KMS-11 (cell line): Measurements from ENCODE around the gene ZCWPW1.

Experiments used
- H2AFZ ChIP-seq: fragments of 200-600 bp; sonication (generic); 2 replicates; pipeline ENCODE4 v1.6.1; 2016; ENCODE audit warnings: antibody characterized with exemption, mixed run types, low read depth
- H3K27ac ChIP-seq: fragments of 200-600 bp; sonication (generic); 2 replicates; pipeline ENCODE4 v1.6.1; 2016; ENCODE audit warnings: mild to moderate bottlenecking, mixed run types
- H3K27me3 ChIP-seq: fragments of 200-600 bp; sonication (generic); 2 replicates; pipeline ENCODE4 v1.6.1; 2017; ENCODE audit warnings: mild to moderate bottlenecking, low read depth, mixed run types, moderate library complexity; ENCODE audit not compliant: insufficient read depth
- H3K36me3 ChIP-seq: fragments of 200-600 bp; sonication (generic); 2 replicates; pipeline ENCODE4 v1.6.1; 2017; ENCODE audit warnings: mild to moderate bottlenecking, mixed run types; ENCODE audit not compliant: insufficient read depth
- H3K4me1 ChIP-seq: fragments of 200-600 bp; sonication (generic); 2 replicates; pipeline ENCODE4 v1.6.1; 2016; ENCODE audit warnings: mild to moderate bottlenecking, low read depth, mixed run types; ENCODE audit not compliant: poor library complexity, severe bottlenecking
- H3K4me2 ChIP-seq: fragments of 200-600 bp; sonication (generic); 2 replicates; pipeline ENCODE4 v1.7.0; 2016; ENCODE audit warnings: mild to moderate bottlenecking, mixed run types
- H3K4me3 ChIP-seq: fragments of 200-600 bp; sonication (generic); IDR thresholded peaks from 2 replicates; pipeline ENCODE4 v1.6.1; 2017; ENCODE audit warnings: low read depth, low read length, mixed read lengths; ENCODE audit not compliant: insufficient read depth
- H3K79me2 ChIP-seq: fragments of 200-600 bp; sonication (generic); 2 replicates; pipeline ENCODE4 v1.6.1; 2016; ENCODE audit warnings: low read depth, mixed run types; ENCODE audit not compliant: insufficient read depth
- H3K9ac ChIP-seq: fragments of 200-600 bp; sonication (generic); 2 replicates; pipeline ENCODE4 v1.6.1; 2016; ENCODE audit warnings: mild to moderate bottlenecking, mixed run types
- H4K20me1 ChIP-seq: fragments of 200-600 bp; sonication (generic); 2 replicates; pipeline ENCODE4 v1.6.1; 2016; ENCODE audit warnings: mild to moderate bottlenecking, mixed run types; ENCODE audit not compliant: insufficient read depth
- CTCF ChIP-seq: fragments of 200-600 bp; sonication (generic); conservative IDR thresholded peaks from 2 replicates; pipeline ENCODE4 v1.6.1; 2017; ENCODE audit warnings: low read depth, mild to moderate bottlenecking, antibody characterized with exemption, low read length, moderate library complexity, mixed read lengths

The ZCWPW1 gene

GRCh38 chr7:100428199-100428966, at the start of gene ZCWPW1:
Gene ZCWPW1, minus strand, starts transcription at chr7:100428703. Its CDS starts 8,054 bp downstream, at chr7:100420649.
- Histone ChIP-seq H3K27me3 (no peaks in the 10 kb centered on the region), H3K9ac (peak within 1 kb of the TSS; percentile 87), H3K4me2 (peak within 1 kb of the TSS; percentile 80), H3K79me2 (peaks cover 26% of the 10 kb centered on the region), H3K4me3 (no peak within 1 kb of the TSS), H3K4me1 (peaks cover 27% of the 10 kb centered on the region), H3K27ac (peak within 1 kb of the TSS; percentile 92), H4K20me1 (no peaks in the 10 kb centered on the region), H3K36me3 (no peaks in the 10 kb centered on the region; the same call in 1 of the 2 replicates), H2AFZ (peak within 1 kb of the TSS; percentile 88)
- no peak for TF ChIP-seq CTCF

- Histone ChIP-seq H3K79me2 (peaks cover 25% of the 10 kb centered on the region), H3K9ac (peak overlapping the region; percentile 64; the same call in 1 of the 2 replicates), H3K27me3 (no peaks in the 10 kb centered on the region; the same call in 1 of the 2 replicates), H3K4me3 (no peak overlapping the region), H3K4me1 (peaks cover 44% of the 10 kb centered on the region), H2AFZ (no peak overlapping the region), H3K36me3 (no peaks in the 10 kb centered on the region; the same call in 1 of the 2 replicates), H4K20me1 (no peaks in the 10 kb centered on the region), H3K4me2 (peak overlapping the region; percentile 67), H3K27ac (no peak overlapping the region)
- TF ChIP-seq CTCF = no peak
Measured at GRCh38 chr7:100477871-100478267, 49.4 kb upstream of the ZCWPW1 start.

GRCh38 chr7:100476903-100477870, 48.7 kb upstream of the ZCWPW1 start:
- Histone ChIP-seq H3K4me1 (peaks cover 39% of the 10 kb centered on the region), H3K27me3 (no peaks in the 10 kb centered on the region), H3K4me3 (no peak overlapping the region), H2AFZ (no peak overlapping the region), H3K36me3 (no peaks in the 10 kb centered on the region; the same call in 1 of the 2 replicates), H3K4me2 (peak overlapping the region; percentile 67), H3K9ac (peak overlapping the region; percentile 7; the same call in 1 of the 2 replicates), H3K79me2 (peaks cover 25% of the 10 kb centered on the region), H4K20me1 (no peaks in the 10 kb centered on the region), H3K27ac (no peak overlapping the region)
- no peak for TF ChIP-seq CTCF

- Histone ChIP-seq H3K79me2 (peaks cover 25% of the 10 kb centered on the region), H2AFZ (no peak overlapping the region), H3K4me3 (no peak overlapping the region), H3K9ac (peak overlapping the region; percentile 7; the same call in 1 of the 2 replicates), H3K27ac (no peak overlapping the region), H3K4me2 (peak overlapping the region; percentile 67; the same call in 1 of the 2 replicates), H4K20me1 (no peaks in the 10 kb centered on the region), H3K4me1 (peaks cover 36% of the 10 kb centered on the region), H3K36me3 (no peaks in the 10 kb centered on the region; the same call in 1 of the 2 replicates), H3K27me3 (no peaks in the 10 kb centered on the region)
- no peak for TF ChIP-seq CTCF
Measured at GRCh38 chr7:100476101-100476780, 47.7 kb upstream of the ZCWPW1 start.
